GM12801 (cell line): Measurements from ENCODE around the gene NEDD8.

ENCODE experiments used
- CTCF ChIP-seq: IDR thresholded peaks from one replicate; pipeline ENCODE4 v1.5.1; 2011; ENCODE audit warnings: control low read depth; ENCODE audit not compliant: insufficient read length; ENCODE audit errors: extremely low read depth

The NEDD8 gene

GRCh38 chr14:24238527-24239037 is 6.4 kb upstream of the NEDD8 start:
- TF ChIP-seq CTCF: no peak

GRCh38 chr14:24238123-24238522 is 6.0 kb upstream of the NEDD8 start:
- TF ChIP-seq CTCF: no peak

GRCh38 chr14:24237463-24237955 is 5.3 kb upstream of the NEDD8 start:
- TF ChIP-seq CTCF: no peak

GRCh38 chr14:24236689-24237462 is 4.7 kb upstream of the NEDD8 start:
- TF ChIP-seq CTCF: no peak

- no peak for TF ChIP-seq CTCF
Measured at GRCh38 chr14:24235804-24236688, 3.9 kb upstream of the NEDD8 start.

- no peak for TF ChIP-seq CTCF
Measured at GRCh38 chr14:24234095-24235005, 2.2 kb upstream of the NEDD8 start.
